Heart left ventricle (tissue), 16 donors: Measurements from ENCODE around the gene PKM. TPM values are rescaled to one million over a fixed set of nuclear protein-coding genes. Genes with fewer than 3 reads are reported as not detected.
A peak's percentile ranks its signal among the peaks of the same experiment; 100 is the strongest.

Experiments
- ATAC-seq, 4 donors: fragments of 200-7000 bp; cut with Tn5 transposase; one replicate each; pipeline ENCODE4 v1.9.1; 2020 to 2022; ENCODE audit warnings: moderate library complexity in 4 of 4, mild to moderate bottlenecking in 3 of 4, moderate number of reproducible peaks in 1 of 4
- DNase-seq, 5 donors: peaks; one replicate each; pipeline ENCODE4 v3.0.0-alpha.2; 2020
- H3K27ac ChIP-seq, 12 donors: fragments of 200-600 bp; sonication (generic) in 4 of 12; one replicate each; pipeline versions ENCODE4 v1.5.0 to v1.8.0; 2016 to 2022; ENCODE audit warnings: mild to moderate bottlenecking in 2 of 12
- H3K27me3 ChIP-seq, 9 donors: fragments of 200-600 bp; sonication (generic) in 2 of 9; one replicate each; pipeline versions ENCODE4 v1.5.1 to v1.8.0; 2016 to 2022; ENCODE audit warnings: mild to moderate bottlenecking in 3 of 9
- H3K36me3 ChIP-seq, 9 donors: fragments of 200-600 bp; sonication (generic) in 2 of 9; one replicate each; pipeline versions ENCODE4 v1.5.0 to v1.8.0; 2018 to 2022; ENCODE audit warnings: mild to moderate bottlenecking in 2 of 9
- H3K4me1 ChIP-seq, 12 donors: fragments of 200-600 bp; sonication (generic) in 4 of 12; one replicate each; pipeline versions ENCODE4 v1.5.0 to v1.8.0; 2016 to 2022; ENCODE audit warnings: mild to moderate bottlenecking in 3 of 12
- H3K4me3 ChIP-seq, 12 donors: fragments of 200-600 bp; sonication (generic) in 4 of 12; one replicate each; pipeline versions ENCODE4 v1.5.0 to v1.8.0; 2017 to 2022; ENCODE audit warnings: mild to moderate bottlenecking in 9 of 12, moderate library complexity in 4 of 12
- H3K9me3 ChIP-seq, 12 donors: fragments of 200-600 bp; sonication (generic) in 4 of 12; one replicate each; pipeline versions ENCODE4 v1.5.0 to v1.8.0; 2016 to 2022; ENCODE audit warnings: mild to moderate bottlenecking in 1 of 12
- CTCF ChIP-seq, 12 donors: fragments of 200-600 bp; sonication (generic) in 4 of 12; IDR thresholded peaks; one replicate each; pipeline versions ENCODE4 v1.5.0 to v1.8.0; 2018 to 2022; ENCODE audit warnings: antibody characterized with exemption in 12 of 12, mild to moderate bottlenecking in 5 of 12
- POLR2A ChIP-seq, 2 donors: fragments of 450-650 bp; IDR thresholded peaks; one replicate each; pipeline ENCODE4 v1.6.1; 2017; ENCODE audit warnings: antibody characterized with exemption in 2 of 2, mild to moderate bottlenecking in 2 of 2, moderate library complexity in 2 of 2
- WGBS, 4 donors: extraction: QIAGEN DNeasy Blood & Tissue Kit in 2 of 4; methylation state at CpG; one replicate each; pipeline versions ENCODE4 v1.1.5 to v1.1.7; 2013 to 2018; 5-methylcytosine and 5-hydroxymethylcytosine counted together
- intact Hi-C, 10 donors: fragments of 100-400 bp; cut with DNase I; formaldehyde crosslinking; loops; one replicate each; pipeline versions ENCODE4 v1.11.1 to v1.14.2; 2022
- polyA plus RNA-seq, 2 donors: library from polyadenylated mRNA; stranded (reverse); fragments of 200-250 nt; gene quantifications; one replicate each; pipeline ENCODE4 v1.2.3, GENCODE V29; 2013
- total RNA-seq, 9 donors: library from RNA; depleted of rRNA in 2 of 9; stranded (reverse); fragments of >200 nt in 2 of 9; fragmentation: NEBNext Ultra II Directional in 3 of 9; extraction: Animal tissue kit (Norgen Biotek cat#: 25700) in 3 of 9; gene quantifications; one replicate each; pipeline versions ENCODE4 v1.1.0 to v1.2.4, GENCODE V29; 2016 to 2023
- donor health status: ischemic (EF 13 %, LVEDD 7.1; RV severe dilation, severe dysfunction).
- donor health status: healthy with polysubstance abuse.
- donor health status: DM: no; HTN: yes; CAD: no.
- donor health status: DM: no; HTN: no; CAD: no.
- donor health status: ischemic (EF 25% LVEDD 6.9; RV normal size, moderate dysfunction).
- donor health status: ischemic (EF 25% LVEDD 5.7; RV mildly dilated, moderate dysfunction).
- donor health status: healthy.
- donor health status: DM: yes; HTN: yes; CAD: no.
- donor health status: ischemic (EF 35%, LVEDD 5.7; RV mildly dilated, moderate dysfunction).
- donor health status: nonischemic (EF 11% LVEDD 7.7; RV severe dilation, severe dysfunction).
- donor health status: DM: yes; HTN: yes; CAD: no.
- donor health status: PGD.
- donor health status: ischemic (EF 29% LVEDD 5.4; RV normal size, mild dysfunction).
- donor health status: nonischemic (EF 23%, LVEDD 6.1; RV moderate dilation, normal function).

PKM gene
- total and polyA plus RNA-seq, 11 donors: 602 to 1,279 (median 921) TPM

- TF ChIP-seq POLR2A (IDR thresholded peaks at IDR 0.05): no peak
- no peak for TF ChIP-seq CTCF (IDR thresholded peaks at IDR 0.05)
- Histone ChIP-seq H3K36me3 (no peaks in the 10 kb centered on the region), H3K9me3 (no peaks in the 10 kb centered on the region), H3K27me3 (no peaks in the 10 kb centered on the region), H3K27ac (no peak overlapping the region), H3K4me3 (no peak overlapping the region), H3K4me1 (peaks cover 0 to 12% (median 0%) of the 10 kb centered on the region in 12 donors)
- no peak for ATAC-seq
- intact Hi-C loops: no loop called here
- 93 to 95% (median 94%) methylated on average over 16 of the region's 16 CpGs for WGBS, 4 donors
- DNase-seq: no peak
These were observed 60.9 kb downstream of the PKM start for GRCh38 chr15:72169921-72170611.

GRCh38 chr15:72169236-72169920, 61.6 kb downstream of the PKM start:
- no peaks in the 10 kb centered on the region for H3K36me3 ChIP-seq
- H3K4me3 ChIP-seq: no peak overlapping the region
- DNase-seq (no peak), ATAC-seq (peak in 1 of 4 donors; percentile 6)
- H3K27ac ChIP-seq: no peak overlapping the region
- intact Hi-C loops: no loop called here
- 76 to 85% (median 81%) methylated on average over 8 to 10 of the region's 10 CpGs for WGBS, 4 donors
- H3K4me1 ChIP-seq: peaks cover 0 to 12% (median 0%) of the 10 kb centered on the region in 12 donors
- no peaks in the 10 kb centered on the region for H3K27me3 ChIP-seq
- TF ChIP-seq CTCF (IDR thresholded peaks at IDR 0.05) (no peak), POLR2A (IDR thresholded peaks at IDR 0.05) (no peak)
- H3K9me3 ChIP-seq: no peaks in the 10 kb centered on the region

GRCh38 chr15:72168808-72169190, 62.2 kb downstream of the PKM start:
- H3K36me3 ChIP-seq: no peaks in the 10 kb centered on the region
- no peaks in the 10 kb centered on the region for H3K9me3 ChIP-seq
- TF ChIP-seq CTCF (IDR thresholded peaks at IDR 0.05): no peak
- no peak for TF ChIP-seq POLR2A (IDR thresholded peaks at IDR 0.05)
- no peak overlapping the region for H3K4me3 ChIP-seq
- intact Hi-C loops: no loop called here
- no peaks in the 10 kb centered on the region for H3K27me3 ChIP-seq
- WGBS, 4 donors: 35 to 72% (median 48%) methylated on average over 3 to 4 of the region's 4 CpGs
- peak; percentile 14 to 47 (median 35) for ATAC-seq
- no peak for DNase-seq
- peaks cover 0 to 12% (median 0%) of the 10 kb centered on the region in 12 donors for H3K4me1 ChIP-seq
- no peak overlapping the region for H3K27ac ChIP-seq

GRCh38 chr15:72168131-72168807, 62.7 kb downstream of the PKM start:
- DNase-seq: peak in 1 of 5 donors; percentile 50
- WGBS, 4 donors: 26 to 42% (median 35%) methylated on average over 6 to 7 of the region's 7 CpGs
- H3K4me1 ChIP-seq: peaks cover 0 to 12% (median 0%) of the 10 kb centered on the region in 12 donors
- H3K9me3 ChIP-seq: no peaks in the 10 kb centered on the region
- H3K4me3 ChIP-seq: no peak overlapping the region
- no peaks in the 10 kb centered on the region for H3K36me3 ChIP-seq
- TF ChIP-seq CTCF (IDR thresholded peaks at IDR 0.05) (no peak), POLR2A (IDR thresholded peaks at IDR 0.05) (no peak)
- H3K27ac ChIP-seq: no peak overlapping the region
- no peaks in the 10 kb centered on the region for H3K27me3 ChIP-seq
- peak; percentile 62 to 74 (median 67) for ATAC-seq
- intact Hi-C loops: no loop called here
